ENCODE measurements around the gene STRN4. TPM values are rescaled to one million over a fixed set of nuclear protein-coding genes. Genes with fewer than 3 reads are reported as not detected.

The STRN4 gene
- total and polyA plus RNA-seq, 9 of the 15 experiments (the other 6 are each of a cell fraction or from before 2014, with no cell fraction given), result 0.62 to 83.7 (median 36.9) TPM

GRCh38 chr19:46746281-46747057, at the start of gene STRN4 (continued):
- TF ChIP-seq ZBTB5 (IDR thresholded peaks at IDR 0.05) (no peak), KDM2B (CRISPR knock-in tag; IDR thresholded peaks at IDR 0.05) (no peak), STAG1 (CRISPR knock-in tag; IDR thresholded peaks at IDR 0.05; ENCODE audit: borderline replicate concordance) (no peak), ZNF511 (CRISPR knock-in tag; IDR thresholded peaks at IDR 0.05) (0 out of 2 replicates have a peak, but pooled peaks have one; percentile 25), EGR1 (conservative IDR thresholded peaks at IDR 0.05) (no peak), BCOR (IDR thresholded peaks at IDR 0.05) (no peak), CBX8 (IDR thresholded peaks at IDR 0.05; ENCODE audit: borderline replicate concordance, extremely low read depth, low read depth, low read length, poor library complexity, severe bottlenecking) (no peak), SMAD1 (IDR thresholded peaks at IDR 0.05; ENCODE audit: low read depth, low read length, partially characterized antibody) (no peak), GTF2B (IDR thresholded peaks at IDR 0.05; ENCODE audit: extremely low read depth, insufficient read length) (no peak), ZNF174 (CRISPR knock-in tag; IDR thresholded peaks at IDR 0.05) (no peak), ZNF778 (CRISPR knock-in tag; IDR thresholded peaks at IDR 0.05) (no peak), ETS2 (tag; IDR thresholded peaks at IDR 0.05; ENCODE audit: borderline replicate concordance, poor library complexity, severe bottlenecking) (no peak), FOXK2 (conservative IDR thresholded peaks at IDR 0.05 in 1 of 2, IDR thresholded peaks at IDR 0.05 in 1 of 2; ENCODE audit: low read depth in 2 of 2) (no peak), SREBF1 (IDR thresholded peaks at IDR 0.05; ENCODE audit: borderline replicate concordance, low read depth, low read length) (no peak), YBX1 (IDR thresholded peaks at IDR 0.05) (no peak), NONO (IDR thresholded peaks at IDR 0.05; ENCODE audit: low read depth in 2 of 2, low read length in 1 of 2) (0 out of 4 replicates have a peak, but pooled peaks have one; percentile 3 to 65), POLR2G (IDR thresholded peaks at IDR 0.05; ENCODE audit: low read depth, low read length) (peak; percentile 60), ADNP (tag; IDR thresholded peaks at IDR 0.05) (no peak), TBP (optimal IDR thresholded peaks at IDR 0.05; ENCODE audit: low read depth, low read length) (no peak), CBFB (CRISPR knock-in tag; IDR thresholded peaks at IDR 0.05) (no peak), PHF20 (IDR thresholded peaks at IDR 0.05; ENCODE audit: partially characterized antibody) (no peak), ZNF232 (CRISPR knock-in tag; IDR thresholded peaks at IDR 0.05) (no peak), NCOA1 (IDR thresholded peaks at IDR 0.05; ENCODE audit: low read depth) (no peak), ZNF740 (CRISPR knock-in tag; IDR thresholded peaks at IDR 0.05) (peak; percentile 54; the same call in 1 of the 2 replicates), ZNF740 (tag; IDR thresholded peaks at IDR 0.05) (peak in 1 of 2 experiments; percentile 88; a peak in 2 of 4 replicates)
